Measurements from ENCODE around the gene GPRASP2.

GPRASP2 gene

GRCh38 chrX:102739657-102740056 is 27.4 kb downstream of the GPRASP2 start:
- Histone ChIP-seq H3K4me3 (ENCODE audit: low read depth in 1 of 2, low read length in 2 of 2) (no peak overlapping the region), H3K36me3 (ENCODE audit: control insufficient read depth in 1 of 2, insufficient read depth in 2 of 2, low read length in 2 of 2) (no peaks in the 10 kb centered on the region)

GRCh38 chrX:102744307-102744706 is 32.1 kb downstream of the GPRASP2 start:
- no peak overlapping the region for H3K27ac ChIP-seq (ENCODE audit: low read depth, low read length)
- H3K9ac ChIP-seq (ENCODE audit: low read depth in 1 of 2, low read length in 2 of 2) = no peak overlapping the region
- H3K4me3 ChIP-seq (ENCODE audit: low read depth in 1 of 2, low read length in 2 of 2) = no peak overlapping the region
- no peaks in the 10 kb centered on the region for H3K27me3 ChIP-seq (ENCODE audit: control insufficient read depth in 1 of 2, insufficient read depth in 2 of 2, low read length in 2 of 2)
- no peaks in the 10 kb centered on the region for H3K4me1 ChIP-seq (ENCODE audit: control insufficient read depth in 1 of 2, insufficient read depth in 2 of 2, low read length in 2 of 2)
- no peaks in the 10 kb centered on the region for H3K36me3 ChIP-seq (ENCODE audit: control insufficient read depth in 1 of 2, insufficient read depth in 2 of 2, low read length in 2 of 2)
- H3K9me3 ChIP-seq (ENCODE audit: control insufficient read depth in 1 of 2, low read length in 2 of 2) = no peaks in the 10 kb centered on the region

More at GRCh38 chrX:102739657-102740056, 27.4 kb downstream of the GPRASP2 start:
- Histone ChIP-seq H3K4me1 (ENCODE audit: control insufficient read depth in 1 of 2, insufficient read depth in 2 of 2, low read length in 2 of 2) (no peaks in the 10 kb centered on the region), H3K9ac (ENCODE audit: low read depth in 1 of 2, low read length in 2 of 2) (no peak overlapping the region), H3K27ac (ENCODE audit: low read depth, low read length) (no peak overlapping the region), H3K27me3 (ENCODE audit: control insufficient read depth in 1 of 2, insufficient read depth in 2 of 2, low read length in 2 of 2) (no peaks in the 10 kb centered on the region), H3K9me3 (ENCODE audit: control insufficient read depth in 1 of 2, low read length in 2 of 2) (no peaks in the 10 kb centered on the region)

- Histone ChIP-seq H3K4me1 (ENCODE audit: control insufficient read depth in 1 of 2, insufficient read depth in 2 of 2, low read length in 2 of 2) (no peaks in the 10 kb centered on the region), H3K4me3 (ENCODE audit: low read depth in 1 of 2, low read length in 2 of 2) (peak overlapping the region in 1 of 2 donors; percentile 61), H3K9me3 (ENCODE audit: control insufficient read depth in 1 of 2, low read length in 2 of 2) (no peaks in the 10 kb centered on the region), H3K27ac (ENCODE audit: low read depth, low read length) (no peak overlapping the region), H3K36me3 (ENCODE audit: control insufficient read depth in 1 of 2, insufficient read depth in 2 of 2, low read length in 2 of 2) (no peaks in the 10 kb centered on the region), H3K27me3 (ENCODE audit: control insufficient read depth in 1 of 2, insufficient read depth in 2 of 2, low read length in 2 of 2) (no peaks in the 10 kb centered on the region), H3K9ac (ENCODE audit: low read depth in 1 of 2, low read length in 2 of 2) (no peak overlapping the region)
Observed at GRCh38 chrX:102745513-102745856, 33.2 kb downstream of the GPRASP2 start.

DNA sequence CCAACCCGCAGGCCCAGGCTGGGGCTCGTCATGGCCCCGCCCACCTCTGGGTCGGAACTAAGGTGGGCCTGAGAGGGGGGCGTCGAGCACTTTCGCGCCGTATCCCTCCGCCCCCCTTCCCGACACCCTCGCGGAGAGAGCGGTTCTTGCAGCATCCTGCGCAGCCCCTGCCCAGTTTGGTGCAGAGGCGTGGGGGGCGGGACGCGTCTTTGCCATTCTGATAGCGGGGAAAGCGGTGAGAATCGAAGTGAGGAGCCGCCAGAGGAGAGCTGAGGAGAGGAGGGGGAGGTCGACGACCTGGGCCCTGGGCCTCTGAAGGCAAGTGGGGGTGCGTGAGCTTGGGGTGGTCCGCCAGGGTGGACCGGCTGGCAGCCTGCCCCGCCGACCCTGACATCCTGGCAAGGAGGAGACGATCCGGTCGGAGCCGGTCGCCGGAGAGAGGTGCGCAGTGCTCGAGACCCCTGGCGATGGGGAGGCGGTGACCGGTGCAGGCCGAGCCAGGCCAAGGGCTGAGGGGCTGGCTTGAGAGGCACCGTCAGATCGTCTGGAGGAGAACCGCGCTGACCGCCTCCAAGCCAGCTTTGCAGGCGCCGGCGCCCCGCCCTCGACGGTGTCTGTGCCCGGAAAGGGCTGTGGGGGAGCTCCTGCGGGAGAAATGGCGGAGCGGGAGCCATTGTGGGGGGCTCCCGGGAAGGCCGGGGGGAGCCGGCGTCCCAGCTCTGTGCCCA is 33.8 kb downstream of the GPRASP2 start:
- Histone ChIP-seq H3K4me3 (ENCODE audit: low read depth in 1 of 2, low read length in 2 of 2) (peak overlapping the region; percentile 55 to 61), H3K9ac (ENCODE audit: low read depth in 1 of 2, low read length in 2 of 2) (no peak overlapping the region), H3K27me3 (ENCODE audit: control insufficient read depth in 1 of 2, insufficient read depth in 2 of 2, low read length in 2 of 2) (no peaks in the 10 kb centered on the region), H3K27ac (ENCODE audit: low read depth, low read length) (no peak overlapping the region), H3K36me3 (ENCODE audit: control insufficient read depth in 1 of 2, insufficient read depth in 2 of 2, low read length in 2 of 2) (no peaks in the 10 kb centered on the region), H3K9me3 (ENCODE audit: control insufficient read depth in 1 of 2, low read length in 2 of 2) (no peaks in the 10 kb centered on the region), H3K4me1 (ENCODE audit: control insufficient read depth in 1 of 2, insufficient read depth in 2 of 2, low read length in 2 of 2) (no peaks in the 10 kb centered on the region)

DNA sequence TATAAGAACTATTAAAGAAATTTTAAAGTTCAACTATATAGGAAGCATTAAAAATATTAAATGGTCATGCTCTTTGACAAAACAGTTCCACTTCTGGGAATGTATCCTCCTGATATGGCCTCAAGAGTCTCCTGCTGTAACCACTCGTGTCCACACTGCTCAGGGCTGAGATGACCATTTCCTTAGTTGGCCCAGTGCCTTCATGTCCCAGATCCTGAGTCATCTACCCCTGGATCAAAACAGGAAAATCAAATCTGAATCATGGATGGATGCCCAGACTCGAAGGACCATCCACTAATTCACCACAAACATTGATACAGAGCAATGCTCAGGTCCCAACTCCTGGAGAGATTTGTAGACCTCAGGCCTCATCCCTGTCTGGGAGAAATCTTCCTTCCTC is 53.0 kb downstream of the GPRASP2 start:
- Histone ChIP-seq H3K9ac (ENCODE audit: low read depth in 1 of 2, low read length in 2 of 2) (no peak overlapping the region), H3K9me3 (ENCODE audit: control insufficient read depth in 1 of 2, low read length in 2 of 2) (no peaks in the 10 kb centered on the region), H3K4me3 (ENCODE audit: low read depth in 1 of 2, low read length in 2 of 2) (no peak overlapping the region), H3K27me3 (ENCODE audit: control insufficient read depth in 1 of 2, insufficient read depth in 2 of 2, low read length in 2 of 2) (no peaks in the 10 kb centered on the region), H3K36me3 (ENCODE audit: control insufficient read depth in 1 of 2, insufficient read depth in 2 of 2, low read length in 2 of 2) (no peaks in the 10 kb centered on the region), H3K4me1 (ENCODE audit: control insufficient read depth in 1 of 2, insufficient read depth in 2 of 2, low read length in 2 of 2) (peaks cover 4% of the 10 kb centered on the region in 2 donors), H3K27ac (ENCODE audit: low read depth, low read length) (no peak overlapping the region)

- Histone ChIP-seq H3K4me3 (ENCODE audit: low read depth in 1 of 2, low read length in 2 of 2) (no peak overlapping the region), H3K4me1 (ENCODE audit: control insufficient read depth in 1 of 2, insufficient read depth in 2 of 2, low read length in 2 of 2) (peaks cover 4% of the 10 kb centered on the region in 2 donors), H3K9ac (ENCODE audit: low read depth in 1 of 2, low read length in 2 of 2) (no peak overlapping the region), H3K36me3 (ENCODE audit: control insufficient read depth in 1 of 2, insufficient read depth in 2 of 2, low read length in 2 of 2) (no peaks in the 10 kb centered on the region), H3K27ac (ENCODE audit: low read depth, low read length) (no peak overlapping the region), H3K9me3 (ENCODE audit: control insufficient read depth in 1 of 2, low read length in 2 of 2) (no peaks in the 10 kb centered on the region), H3K27me3 (ENCODE audit: control insufficient read depth in 1 of 2, insufficient read depth in 2 of 2, low read length in 2 of 2) (no peaks in the 10 kb centered on the region)
Observed at GRCh38 chrX:102765809-102766208, 53.6 kb downstream of the GPRASP2 start.

- H3K9ac ChIP-seq (ENCODE audit: low read depth in 1 of 2, low read length in 2 of 2) = no peak overlapping the region
- H3K36me3 ChIP-seq (ENCODE audit: control insufficient read depth in 1 of 2, insufficient read depth in 2 of 2, low read length in 2 of 2) = no peaks in the 10 kb centered on the region
- H3K4me1 ChIP-seq (ENCODE audit: control insufficient read depth in 1 of 2, insufficient read depth in 2 of 2, low read length in 2 of 2) = peaks cover 4% of the 10 kb centered on the region in 2 donors
- no peaks in the 10 kb centered on the region for H3K9me3 ChIP-seq (ENCODE audit: control insufficient read depth in 1 of 2, low read length in 2 of 2)
- H3K27me3 ChIP-seq (ENCODE audit: control insufficient read depth in 1 of 2, insufficient read depth in 2 of 2, low read length in 2 of 2) = no peaks in the 10 kb centered on the region
- no peak overlapping the region for H3K27ac ChIP-seq (ENCODE audit: low read depth, low read length)
- no peak overlapping the region for H3K4me3 ChIP-seq (ENCODE audit: low read depth in 1 of 2, low read length in 2 of 2)
Observed at GRCh38 chrX:102767287-102767686, 55.0 kb downstream of the GPRASP2 start.
